Measurements from ENCODE around the gene FCMR.

The FCMR gene

GRCh38 chr1:206902702-206903101 is 19.0 kb downstream of the FCMR start:
- no peak for TF ChIP-seq CTCF (IDR thresholded peaks at IDR 0.05)
- no peaks in the 10 kb centered on the region for H3K9me3 ChIP-seq
- H3K4me1 ChIP-seq (ENCODE audit: control insufficient read depth in 1 of 2, insufficient read depth in 1 of 2, low read depth in 1 of 2, low read length in 1 of 2) = no peaks in the 10 kb centered on the region
- H3K4me3 ChIP-seq (ENCODE audit: low read depth in 1 of 2, low read length in 1 of 2) = no peak overlapping the region
- peaks cover 38% of the 10 kb centered on the region for H3K27me3 ChIP-seq
- H3K36me3 ChIP-seq = no peaks in the 10 kb centered on the region
- H3K27ac ChIP-seq = no peak overlapping the region

- Histone ChIP-seq H3K4me3 (ENCODE audit: low read depth in 1 of 2, low read length in 1 of 2) (no peak overlapping the region), H3K27ac (no peak overlapping the region), H3K27me3 (peaks cover 35% of the 10 kb centered on the region), H3K4me1 (ENCODE audit: control insufficient read depth in 1 of 2, insufficient read depth in 1 of 2, low read depth in 1 of 2, low read length in 1 of 2) (no peaks in the 10 kb centered on the region), H3K36me3 (no peaks in the 10 kb centered on the region), H3K9me3 (no peaks in the 10 kb centered on the region)
- TF ChIP-seq CTCF (IDR thresholded peaks at IDR 0.05) = no peak
These were observed 19.8 kb downstream of the FCMR start for GRCh38 chr1:206901944-206902343.

GRCh38 chr1:206900149-206900548 is 21.6 kb downstream of the FCMR start:
- TF ChIP-seq CTCF (IDR thresholded peaks at IDR 0.05) = no peak
- Histone ChIP-seq H3K27me3 (peaks cover 20% of the 10 kb centered on the region), H3K36me3 (no peaks in the 10 kb centered on the region), H3K27ac (no peak overlapping the region), H3K9me3 (no peaks in the 10 kb centered on the region), H3K4me3 (ENCODE audit: low read depth in 1 of 2, low read length in 1 of 2) (no peak overlapping the region), H3K4me1 (ENCODE audit: control insufficient read depth in 1 of 2, insufficient read depth in 1 of 2, low read depth in 1 of 2, low read length in 1 of 2) (no peaks in the 10 kb centered on the region)

GRCh38 chr1:206899717-206900116 is 22.0 kb downstream of the FCMR start:
- no peak for TF ChIP-seq CTCF (IDR thresholded peaks at IDR 0.05)
- H3K4me1 ChIP-seq (ENCODE audit: control insufficient read depth in 1 of 2, insufficient read depth in 1 of 2, low read depth in 1 of 2, low read length in 1 of 2) = no peaks in the 10 kb centered on the region
- H3K9me3 ChIP-seq = no peaks in the 10 kb centered on the region
- no peak overlapping the region for H3K27ac ChIP-seq
- no peaks in the 10 kb centered on the region for H3K36me3 ChIP-seq
- peaks cover 16% of the 10 kb centered on the region for H3K27me3 ChIP-seq
- H3K4me3 ChIP-seq (ENCODE audit: low read depth in 1 of 2, low read length in 1 of 2) = no peak overlapping the region

- H3K27me3 ChIP-seq = peaks cover 12% of the 10 kb centered on the region
- no peak overlapping the region for H3K4me3 ChIP-seq (ENCODE audit: low read depth in 1 of 2, low read length in 1 of 2)
- H3K4me1 ChIP-seq (ENCODE audit: control insufficient read depth in 1 of 2, insufficient read depth in 1 of 2, low read depth in 1 of 2, low read length in 1 of 2) = no peaks in the 10 kb centered on the region
- no peak for TF ChIP-seq CTCF (IDR thresholded peaks at IDR 0.05)
- H3K36me3 ChIP-seq = no peaks in the 10 kb centered on the region
- no peak overlapping the region for H3K27ac ChIP-seq
- no peaks in the 10 kb centered on the region for H3K9me3 ChIP-seq
These were observed 22.8 kb downstream of the FCMR start for GRCh38 chr1:206898915-206899431.

Data from neutrophil (primary cell).